BJ (cell line): ENCODE measurements around the gene ZCCHC24. TPM values are rescaled to one million over a fixed set of nuclear protein-coding genes. Genes with fewer than 3 reads are reported as not detected.

Experiments used
- CTCF ChIA-PET: fragments of 350-600 bp; formaldehyde crosslinking; extraction: SDS; loops from one replicate; lab custom pipeline; 2021; ENCODE audit warnings: antibody characterized with exemption, inconsistent platforms; lab: Yijun Ruan, JAX
- POLR2A ChIA-PET: fragments of 300-600 bp; sonication (Branson Sonifier 250); formaldehyde crosslinking; extraction: SDS; loops from one replicate; lab custom pipeline; 2021; ENCODE audit warnings: antibody characterized with exemption; lab: Charles Lee
- DNase-seq: peaks from one replicate; pipeline ENCODE4 v3.0.0-alpha.2; 2011; ENCODE audit warnings: low read depth
- H3K27me3 ChIP-seq: 2 replicates; pipeline ENCODE4 v1.6.0; 2011; ENCODE audit warnings: low read length; ENCODE audit not compliant: control insufficient read depth, insufficient read depth
- H3K36me3 ChIP-seq: 2 replicates; pipeline ENCODE4 v1.5.1; 2011; ENCODE audit warnings: low read length; ENCODE audit not compliant: control insufficient read depth, insufficient read depth
- H3K4me3 ChIP-seq: 2 replicates; pipeline ENCODE4 v1.5.1; 2011; ENCODE audit warnings: low read depth, mild to moderate bottlenecking, control low read depth, low read length
- polyA plus RNA-seq: library from polyadenylated mRNA; depleted of rRNA; stranded (reverse); fragments of >200 nt; gene quantifications from 2 replicates; pipeline ENCODE4 v1.2.3, GENCODE V29; 2011
- TF ChIP-seq, protein P1 (sequence below): IDR thresholded peaks from 2 replicates; pipeline ENCODE4 v1.5.1; 2011; ENCODE audit warnings: low read depth, mild to moderate bottlenecking, control low read depth, inconsistent platforms, low read length, moderate library complexity; ENCODE audit not compliant: insufficient read depth

The ZCCHC24 gene
- polyA plus RNA-seq, 1 experiment = 49.1 TPM

DNA sequence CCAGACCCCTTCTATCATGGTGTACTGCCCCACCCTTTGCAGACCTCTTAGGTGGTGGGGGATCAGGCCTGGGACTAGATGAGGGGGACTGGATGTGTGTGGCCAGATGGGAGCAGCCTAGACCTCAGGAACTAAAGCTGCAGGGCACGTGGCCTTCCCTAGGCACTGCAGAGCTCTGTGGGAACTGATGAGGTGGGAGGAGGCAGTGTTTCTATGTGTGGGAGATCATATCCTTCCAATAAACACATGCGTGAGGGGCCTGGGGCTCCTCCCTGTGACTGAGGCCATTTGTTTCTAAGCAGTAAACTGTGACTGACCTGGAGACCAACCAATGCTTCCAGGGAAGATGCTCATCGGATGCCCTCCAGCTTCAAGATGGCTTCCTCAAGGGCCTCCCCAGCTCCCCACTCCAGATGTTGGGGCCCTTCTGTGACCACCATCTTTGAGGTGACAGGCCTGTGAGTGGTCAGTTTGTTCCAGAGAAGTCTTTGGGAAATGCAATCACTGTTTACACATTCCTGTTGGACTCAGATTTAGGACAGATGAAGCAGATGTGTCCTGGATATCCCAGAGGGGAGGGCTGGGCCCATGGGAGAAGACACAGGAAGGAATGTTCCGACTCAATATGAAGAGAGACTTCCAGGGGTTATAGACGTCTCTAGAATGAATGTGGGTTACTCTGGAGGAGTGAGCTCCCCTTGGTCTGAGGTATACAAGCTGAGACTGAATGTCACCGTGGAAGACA lies 23.6 kb upstream of the ZCCHC24 start:
- ChIA-PET CTCF (interaction anchor here (0.8 to 4.1 kb wide), 11 partner anchors 8 to 175 kb away, joined by 3 to 56 read pairs (median 16); no protein-coding TSS in a partner anchor), POLR2A (no interaction called here)
- Histone ChIP-seq H3K36me3 (no peaks in the 10 kb centered on the region), H3K27me3 (no peaks in the 10 kb centered on the region), H3K4me3 (no peak overlapping the region)
- TF ChIP-seq, protein P1, sequence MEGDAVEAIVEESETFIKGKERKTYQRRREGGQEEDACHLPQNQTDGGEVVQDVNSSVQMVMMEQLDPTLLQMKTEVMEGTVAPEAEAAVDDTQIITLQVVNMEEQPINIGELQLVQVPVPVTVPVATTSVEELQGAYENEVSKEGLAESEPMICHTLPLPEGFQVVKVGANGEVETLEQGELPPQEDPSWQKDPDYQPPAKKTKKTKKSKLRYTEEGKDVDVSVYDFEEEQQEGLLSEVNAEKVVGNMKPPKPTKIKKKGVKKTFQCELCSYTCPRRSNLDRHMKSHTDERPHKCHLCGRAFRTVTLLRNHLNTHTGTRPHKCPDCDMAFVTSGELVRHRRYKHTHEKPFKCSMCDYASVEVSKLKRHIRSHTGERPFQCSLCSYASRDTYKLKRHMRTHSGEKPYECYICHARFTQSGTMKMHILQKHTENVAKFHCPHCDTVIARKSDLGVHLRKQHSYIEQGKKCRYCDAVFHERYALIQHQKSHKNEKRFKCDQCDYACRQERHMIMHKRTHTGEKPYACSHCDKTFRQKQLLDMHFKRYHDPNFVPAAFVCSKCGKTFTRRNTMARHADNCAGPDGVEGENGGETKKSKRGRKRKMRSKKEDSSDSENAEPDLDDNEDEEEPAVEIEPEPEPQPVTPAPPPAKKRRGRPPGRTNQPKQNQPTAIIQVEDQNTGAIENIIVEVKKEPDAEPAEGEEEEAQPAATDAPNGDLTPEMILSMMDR = no peak
- DNase-seq = no peak

GRCh38 chr10:79468015-79468560 lies 22.7 kb upstream of the ZCCHC24 start:
- Histone ChIP-seq H3K4me3 (no peak overlapping the region), H3K36me3 (no peaks in the 10 kb centered on the region), H3K27me3 (no peaks in the 10 kb centered on the region)
- ChIA-PET CTCF (interaction anchor here (0.6 to 4.1 kb wide), 24 partner anchors 9 to 672 kb away, joined by 3 to 56 read pairs (median 4); no protein-coding TSS in a partner anchor), POLR2A (no interaction called here)
- DNase-seq = no peak
- TF ChIP-seq, protein P1 = no peak

DNA sequence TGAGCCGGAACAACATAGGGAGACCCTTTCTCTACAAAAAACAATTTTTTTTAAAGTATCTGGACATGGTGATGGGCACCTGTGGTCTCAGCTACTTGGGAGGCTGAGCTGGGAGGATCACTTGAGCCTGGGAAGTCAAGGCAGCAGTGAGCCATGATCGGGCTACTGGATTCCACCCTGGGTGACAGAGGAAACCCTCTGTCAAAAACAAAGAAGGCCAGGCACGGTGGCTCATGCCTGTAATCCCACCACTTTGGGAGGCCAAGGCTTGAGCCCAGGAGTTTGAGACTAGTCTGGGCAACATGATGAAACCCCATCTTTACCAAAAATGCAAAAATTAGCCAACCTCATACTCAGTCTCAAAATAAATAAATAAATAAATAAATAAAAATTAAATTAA lies 19.9 kb upstream of the ZCCHC24 start:
- ChIA-PET POLR2A (no interaction called here), CTCF (interaction anchor here (3.0 kb wide), 1 partner anchor 66 kb away, joined by 15 read pairs; no protein-coding TSS in a partner anchor)
- TF ChIP-seq, protein P1 = no peak
- no peaks in the 10 kb centered on the region for H3K36me3 ChIP-seq
- no peaks in the 10 kb centered on the region for H3K27me3 ChIP-seq
- no peak for DNase-seq
- no peak overlapping the region for H3K4me3 ChIP-seq

GRCh38 chr10:79463578-79464496 lies 18.4 kb upstream of the ZCCHC24 start:
- no peak for DNase-seq
- POLR2A ChIA-PET = no interaction called here
- Histone ChIP-seq H3K4me3 (no peak overlapping the region), H3K36me3 (no peaks in the 10 kb centered on the region), H3K27me3 (no peaks in the 10 kb centered on the region)
- CTCF ChIA-PET = interaction anchor here (0.8 to 1.0 kb wide), 2 partner anchors 9 to 89 kb away, joined by 3 to 6 read pairs; no protein-coding TSS in a partner anchor
- TF ChIP-seq, protein P1 = no peak
